Testis (tissue), 3 donors: Measurements from ENCODE around the gene WTIP. TPM values are rescaled to one million over a fixed set of nuclear protein-coding genes. Genes with fewer than 3 reads are reported as not detected.

ENCODE experiments used
- DNase-seq: peaks from one replicate; pipeline ENCODE4 v3.0.0-alpha.2; 2019
- H3K27ac ChIP-seq, 2 donors: fragments of 200-600 bp; sonication (generic); one replicate each; pipeline ENCODE4 v1.5.1; 2019
- H3K27me3 ChIP-seq: fragments of 200-600 bp; sonication (generic); one replicate; pipeline ENCODE4 v1.5.1; 2019
- H3K36me3 ChIP-seq: fragments of 200-600 bp; sonication (generic); one replicate; pipeline ENCODE4 v1.5.1; 2017; ENCODE audit warnings: low read depth; ENCODE audit errors: missing control alignments
- H3K4me1 ChIP-seq: fragments of 200-600 bp; sonication (generic); one replicate; pipeline ENCODE4 v1.5.1; 2019
- H3K4me3 ChIP-seq, 2 donors: fragments of 200-600 bp; sonication (generic); one replicate each; pipeline ENCODE4 v1.5.1; 2017 to 2019
- H3K9me3 ChIP-seq: fragments of 200-600 bp; sonication (generic); one replicate; pipeline ENCODE4 v1.5.1; 2017
- POLR2A ChIP-seq: fragments of 450-650 bp; IDR thresholded peaks from one replicate; pipeline ENCODE4 v1.6.1; 2017; ENCODE audit warnings: antibody characterized with exemption, mild to moderate bottlenecking, moderate library complexity
- WGBS, 2 donors: methylation state at CpG; one replicate each; pipeline ENCODE4 v1.1.5; 2018; 5-methylcytosine and 5-hydroxymethylcytosine counted together
- intact Hi-C: fragments of 100-400 bp; cut with DNase I; formaldehyde crosslinking; loops from one replicate; pipeline ENCODE4 v1.15.1; 2023; ENCODE audit warnings: low total_unique reads
- polyA plus RNA-seq: library from polyadenylated mRNA; stranded (reverse); fragments of 350-450 nt; fragmentation: Illumina TruSeq; extraction: RNeasy Lipid Tissue Mini Kit (QIAGEN cat#74804); gene quantifications from one replicate; pipeline ENCODE4 v1.2.3, GENCODE V29; 2014; ENCODE audit warnings: low read depth, low replicate concordance; ENCODE audit not compliant: insufficient read depth
- total RNA-seq, 2 donors: library from RNA; depleted of rRNA; stranded (reverse); fragments of >200 nt; gene quantifications; one replicate each; pipeline ENCODE4 v1.2.3, GENCODE V29; 2016
- TF ChIP-seq, protein P1 (sequence below), 3 experiments: fragments of 450-650 bp in 2 of 3; fragments of 200-600 bp in 1 of 3; sonication (generic) in 1 of 3; IDR thresholded peaks; one replicate each; pipeline ENCODE4 v1.5.1; 2016 to 2019; ENCODE audit warnings: antibody characterized with exemption in 3 of 3, mild to moderate bottlenecking in 2 of 3, moderate library complexity in 1 of 3

The WTIP gene
- total and polyA plus RNA-seq, 3 donors from 2014 or later, result 22.8 to 41.3 (median 25.6) TPM

DNA sequence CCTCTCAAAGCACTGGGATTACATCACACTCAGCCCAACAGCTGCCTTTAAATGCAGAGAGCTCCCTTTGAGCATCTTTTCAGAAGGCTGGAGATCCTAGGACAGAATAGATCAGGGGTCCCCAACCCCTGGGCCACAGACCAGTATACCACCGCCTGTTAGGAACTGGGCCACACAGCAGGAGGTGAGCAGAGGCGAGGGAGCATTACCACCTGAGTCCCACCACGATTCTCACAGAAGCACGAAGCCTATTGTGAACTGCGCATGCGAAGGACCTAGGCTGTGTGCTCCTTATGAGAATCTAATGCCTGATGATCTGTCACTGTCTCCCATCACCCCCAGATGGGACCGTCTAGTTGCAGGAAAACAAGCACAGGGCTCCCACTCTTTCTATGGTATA, 2.2 kb upstream of the WTIP start:
- Histone ChIP-seq H3K27ac (no peak overlapping the region), H3K4me1 (peaks cover 11% of the 10 kb centered on the region), H3K27me3 (no peaks in the 10 kb centered on the region), H3K9me3 (no peaks in the 10 kb centered on the region), H3K4me3 (no peak overlapping the region), H3K36me3 (no peaks in the 10 kb centered on the region)
- DNase-seq, result no peak
- intact Hi-C loops, result no loop called here
- TF ChIP-seq, protein P1, sequence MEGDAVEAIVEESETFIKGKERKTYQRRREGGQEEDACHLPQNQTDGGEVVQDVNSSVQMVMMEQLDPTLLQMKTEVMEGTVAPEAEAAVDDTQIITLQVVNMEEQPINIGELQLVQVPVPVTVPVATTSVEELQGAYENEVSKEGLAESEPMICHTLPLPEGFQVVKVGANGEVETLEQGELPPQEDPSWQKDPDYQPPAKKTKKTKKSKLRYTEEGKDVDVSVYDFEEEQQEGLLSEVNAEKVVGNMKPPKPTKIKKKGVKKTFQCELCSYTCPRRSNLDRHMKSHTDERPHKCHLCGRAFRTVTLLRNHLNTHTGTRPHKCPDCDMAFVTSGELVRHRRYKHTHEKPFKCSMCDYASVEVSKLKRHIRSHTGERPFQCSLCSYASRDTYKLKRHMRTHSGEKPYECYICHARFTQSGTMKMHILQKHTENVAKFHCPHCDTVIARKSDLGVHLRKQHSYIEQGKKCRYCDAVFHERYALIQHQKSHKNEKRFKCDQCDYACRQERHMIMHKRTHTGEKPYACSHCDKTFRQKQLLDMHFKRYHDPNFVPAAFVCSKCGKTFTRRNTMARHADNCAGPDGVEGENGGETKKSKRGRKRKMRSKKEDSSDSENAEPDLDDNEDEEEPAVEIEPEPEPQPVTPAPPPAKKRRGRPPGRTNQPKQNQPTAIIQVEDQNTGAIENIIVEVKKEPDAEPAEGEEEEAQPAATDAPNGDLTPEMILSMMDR (IDR thresholded peaks at IDR 0.05), result no peak
- no peak for TF ChIP-seq POLR2A
- WGBS, 2 donors, result 63 to 64% methylated on average over 7 of the region's 7 CpGs

DNA sequence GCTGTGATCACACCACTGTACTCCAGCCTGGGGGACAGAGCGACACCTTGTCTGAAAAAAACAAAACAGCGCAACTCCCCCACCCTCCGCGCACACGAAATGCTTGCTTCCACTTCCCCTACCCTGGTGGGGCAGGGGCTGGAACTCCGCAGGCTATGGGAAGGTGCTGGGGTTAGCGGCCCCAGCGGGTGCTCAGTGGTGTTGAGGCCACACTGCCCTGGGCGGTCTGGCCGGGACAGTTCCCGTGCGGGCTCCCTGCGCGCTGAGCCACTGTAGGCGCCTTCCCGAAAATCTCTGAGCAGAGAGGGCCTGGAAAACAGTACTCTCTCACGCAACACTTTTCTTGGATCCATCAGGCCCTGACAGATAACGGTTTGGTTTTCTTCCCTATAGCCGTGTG, 1.1 kb upstream of the WTIP start:
- peaks cover 6% of the 10 kb centered on the region for H3K4me1 ChIP-seq
- H3K9me3 ChIP-seq, result no peaks in the 10 kb centered on the region
- WGBS, 2 donors, result 61 to 68% methylated on average over 18 to 19 of the region's 19 CpGs
- no peak for DNase-seq
- intact Hi-C loops, result no loop called here
- H3K27me3 ChIP-seq, result no peaks in the 10 kb centered on the region
- peak overlapping the region in 1 of 2 donors; percentile 54 for H3K4me3 ChIP-seq
- TF ChIP-seq, protein P1 (IDR thresholded peaks at IDR 0.05), result no peak
- no peak for TF ChIP-seq POLR2A
- H3K36me3 ChIP-seq, result no peaks in the 10 kb centered on the region
- peak overlapping the region in 1 of 2 donors; percentile 87 for H3K27ac ChIP-seq

DNA sequence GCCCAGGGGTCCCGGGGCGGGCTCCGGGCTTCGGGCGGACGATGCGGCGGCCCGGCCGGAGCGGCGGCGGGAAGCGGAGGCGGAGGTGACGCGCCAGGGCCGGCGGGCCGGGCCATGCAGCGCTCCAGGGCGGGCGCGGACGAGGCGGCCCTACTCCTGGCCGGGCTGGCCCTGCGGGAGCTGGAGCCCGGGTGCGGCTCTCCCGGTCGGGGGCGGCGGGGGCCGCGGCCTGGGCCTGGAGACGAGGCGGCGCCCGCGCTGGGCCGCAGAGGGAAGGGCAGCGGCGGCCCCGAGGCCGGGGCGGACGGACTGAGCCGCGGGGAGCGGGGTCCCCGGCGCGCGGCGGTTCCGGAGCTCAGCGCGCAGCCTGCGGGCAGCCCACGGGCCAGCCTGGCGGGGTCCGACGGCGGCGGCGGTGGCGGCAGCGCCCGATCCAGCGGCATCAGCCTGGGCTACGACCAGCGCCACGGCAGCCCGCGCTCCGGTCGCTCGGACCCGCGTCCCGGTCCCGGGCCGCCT, 362 bp downstream of the WTIP start:
- DNase-seq, result no peak
- peak overlapping the region; percentile 62 to 66 for H3K4me3 ChIP-seq
- no peaks in the 10 kb centered on the region for H3K9me3 ChIP-seq
- H3K36me3 ChIP-seq, result no peaks in the 10 kb centered on the region
- no peaks in the 10 kb centered on the region for H3K27me3 ChIP-seq
- H3K4me1 ChIP-seq, result peaks cover 5% of the 10 kb centered on the region
- TF ChIP-seq, protein P1 (IDR thresholded peaks at IDR 0.05), result no peak
- no peak for TF ChIP-seq POLR2A
- 0% methylated on average over 42 of the region's 84 CpGs; no CpG with 5 or more reads in 1 of the 2 donors for WGBS, 2 donors
- peak overlapping the region in 1 of 2 donors; percentile 87 for H3K27ac ChIP-seq
- intact Hi-C loops, result no loop called here

DNA sequence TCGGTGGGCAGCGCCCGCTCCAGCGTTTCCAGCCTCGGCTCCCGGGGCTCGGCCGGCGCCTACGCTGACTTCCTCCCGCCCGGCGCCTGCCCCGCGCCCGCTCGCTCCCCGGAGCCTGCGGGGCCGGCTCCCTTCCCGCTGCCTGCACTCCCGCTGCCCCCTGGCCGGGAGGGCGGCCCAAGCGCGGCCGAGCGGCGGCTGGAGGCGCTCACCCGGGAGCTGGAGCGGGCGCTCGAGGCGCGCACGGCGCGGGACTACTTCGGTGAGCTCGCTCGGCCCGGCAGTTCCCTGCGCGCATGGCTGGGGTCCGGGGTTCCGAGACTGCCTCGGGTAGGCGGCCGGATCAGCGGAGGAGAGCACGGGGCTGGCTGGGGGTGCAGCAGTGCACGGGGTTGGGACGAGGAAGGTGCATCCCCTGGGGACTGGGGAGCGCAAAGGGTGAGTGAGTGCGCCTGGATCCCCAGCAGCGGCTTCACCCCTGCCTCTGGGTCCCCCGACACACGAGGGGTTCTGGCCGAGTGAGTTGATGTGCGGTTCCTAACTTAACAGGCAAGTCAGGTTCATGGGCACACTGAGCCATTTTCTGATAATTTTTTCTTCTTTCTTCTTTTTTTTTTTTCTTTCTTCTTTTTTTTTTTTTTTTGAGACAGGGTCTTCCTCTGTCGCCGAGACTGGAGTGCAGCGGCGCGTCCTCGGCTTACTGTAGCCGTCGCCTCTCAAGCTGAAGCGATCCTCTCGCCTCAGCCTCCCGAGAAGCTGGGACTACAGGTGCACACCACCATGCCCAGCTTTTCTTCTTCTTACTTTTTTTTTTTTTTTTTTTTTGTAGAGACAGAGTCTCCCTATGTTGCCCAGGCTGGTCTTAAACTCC, 1.1 kb downstream of the WTIP start:
- peaks cover 5% of the 10 kb centered on the region for H3K4me1 ChIP-seq
- peak overlapping the region; percentile 62 to 66 for H3K4me3 ChIP-seq
- H3K9me3 ChIP-seq, result no peaks in the 10 kb centered on the region
- H3K27ac ChIP-seq, result peak overlapping the region in 1 of 2 donors; percentile 87
- H3K27me3 ChIP-seq, result no peaks in the 10 kb centered on the region
- peak; percentile 61 for DNase-seq
- intact Hi-C loops, result no loop called here
- WGBS, 2 donors, result 9 to 25% methylated on average over 18 to 49 of the region's 72 CpGs
- H3K36me3 ChIP-seq, result no peaks in the 10 kb centered on the region
- TF ChIP-seq POLR2A, result no peak
- TF ChIP-seq, protein P1 (IDR thresholded peaks at IDR 0.05), result no peak
